RWPE1 (cell line): ENCODE data around the gene CASTOR2.

Experiments
- CTCF ChIA-PET: fragments of 350-600 bp; sonication (Branson Sonifier 250); formaldehyde crosslinking; extraction: SDS; loops from one replicate; lab custom pipeline; 2021; lab: Yijun Ruan, JAX
- POLR2A ChIA-PET: fragments of 400-600 bp; formaldehyde crosslinking; extraction: SDS; loops from one replicate; lab custom pipeline; 2020; ENCODE audit warnings: antibody characterized with exemption; ENCODE audit not compliant: low non-redundant PET; lab: Yijun Ruan, JAX
- DNase-seq: peaks from one replicate; pipeline ENCODE4 v3.0.0; 2012; ENCODE audit warnings: low spot score
- H3K27ac ChIP-seq: fragments of 450-650 bp; 2 replicates; pipeline ENCODE4 v1.5.1; 2017
- TF ChIP-seq, protein P1 (sequence below): fragments of 450-650 bp; conservative IDR thresholded peaks from 2 replicates; pipeline ENCODE4 v1.5.1; 2017; ENCODE audit warnings: low read depth, mild to moderate bottlenecking

Gene CASTOR2

DNA sequence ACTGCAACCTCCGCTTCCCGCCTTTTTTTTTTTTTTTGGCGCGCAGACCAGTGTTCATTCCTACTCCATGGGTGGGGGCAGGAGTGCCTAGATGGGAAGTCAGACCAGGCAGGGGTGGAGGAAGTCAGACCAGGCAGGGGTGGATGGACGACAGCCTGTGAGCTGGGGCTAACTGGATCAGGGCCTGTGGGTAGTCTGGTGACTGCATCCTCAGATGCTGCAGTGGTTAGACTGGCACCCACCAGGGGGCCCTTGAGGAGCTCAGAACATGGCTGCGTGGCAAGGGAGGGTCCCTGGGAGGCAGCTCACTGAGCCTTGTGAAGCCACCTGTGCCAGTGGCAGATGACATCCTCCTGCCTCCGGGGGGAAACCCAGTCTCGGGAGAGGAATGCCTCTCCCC lies 74.0 kb downstream of the CASTOR2 start:
- no peak for DNase-seq
- CTCF ChIA-PET: interaction anchor here (0.6 kb wide), 1 partner anchor 629 kb away, joined by 3 read pairs; no protein-coding TSS in a partner anchor

DNA sequence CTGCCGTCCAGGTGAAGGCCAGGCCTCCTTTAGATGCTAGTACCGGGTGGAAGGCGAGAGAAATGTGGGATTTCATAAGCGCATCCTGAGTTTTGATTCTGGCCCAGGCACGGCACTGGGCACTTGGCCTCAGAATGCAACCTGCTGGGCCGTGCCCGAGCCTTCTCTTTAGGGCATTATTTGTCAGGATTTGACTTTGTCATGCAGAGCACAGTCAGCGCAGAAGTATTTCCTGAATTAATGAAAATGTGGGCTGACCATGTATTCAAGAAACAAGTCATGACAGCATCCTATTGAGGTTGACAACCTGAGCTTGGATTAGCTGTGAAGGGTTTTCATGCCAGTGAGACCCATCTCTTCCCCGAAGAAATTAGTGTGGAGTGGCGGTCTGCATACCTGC lies 74.7 kb downstream of the CASTOR2 start:
- peak; percentile 88 for DNase-seq
- peak overlapping the region; percentile 86 for H3K27ac ChIP-seq
- TF ChIP-seq, protein P1, sequence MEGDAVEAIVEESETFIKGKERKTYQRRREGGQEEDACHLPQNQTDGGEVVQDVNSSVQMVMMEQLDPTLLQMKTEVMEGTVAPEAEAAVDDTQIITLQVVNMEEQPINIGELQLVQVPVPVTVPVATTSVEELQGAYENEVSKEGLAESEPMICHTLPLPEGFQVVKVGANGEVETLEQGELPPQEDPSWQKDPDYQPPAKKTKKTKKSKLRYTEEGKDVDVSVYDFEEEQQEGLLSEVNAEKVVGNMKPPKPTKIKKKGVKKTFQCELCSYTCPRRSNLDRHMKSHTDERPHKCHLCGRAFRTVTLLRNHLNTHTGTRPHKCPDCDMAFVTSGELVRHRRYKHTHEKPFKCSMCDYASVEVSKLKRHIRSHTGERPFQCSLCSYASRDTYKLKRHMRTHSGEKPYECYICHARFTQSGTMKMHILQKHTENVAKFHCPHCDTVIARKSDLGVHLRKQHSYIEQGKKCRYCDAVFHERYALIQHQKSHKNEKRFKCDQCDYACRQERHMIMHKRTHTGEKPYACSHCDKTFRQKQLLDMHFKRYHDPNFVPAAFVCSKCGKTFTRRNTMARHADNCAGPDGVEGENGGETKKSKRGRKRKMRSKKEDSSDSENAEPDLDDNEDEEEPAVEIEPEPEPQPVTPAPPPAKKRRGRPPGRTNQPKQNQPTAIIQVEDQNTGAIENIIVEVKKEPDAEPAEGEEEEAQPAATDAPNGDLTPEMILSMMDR: no peak
- CTCF ChIA-PET: interaction anchor here (0.5 kb wide), 1 partner anchor 52 kb away, joined by 3 read pairs; no protein-coding TSS in a partner anchor
- POLR2A ChIA-PET: interaction anchor here (0.6 kb wide), 1 partner anchor 9 kb away, joined by 5 read pairs; no protein-coding TSS in a partner anchor

More for the DNA sequence above, 74.0 kb downstream of the CASTOR2 start:
- POLR2A ChIA-PET: interaction anchor here (0.6 kb wide), 1 partner anchor 10 kb away, joined by 5 read pairs; no protein-coding TSS in a partner anchor
- H3K27ac ChIP-seq: peak overlapping the region; percentile 86
- TF ChIP-seq, protein P1: no peak

DNA sequence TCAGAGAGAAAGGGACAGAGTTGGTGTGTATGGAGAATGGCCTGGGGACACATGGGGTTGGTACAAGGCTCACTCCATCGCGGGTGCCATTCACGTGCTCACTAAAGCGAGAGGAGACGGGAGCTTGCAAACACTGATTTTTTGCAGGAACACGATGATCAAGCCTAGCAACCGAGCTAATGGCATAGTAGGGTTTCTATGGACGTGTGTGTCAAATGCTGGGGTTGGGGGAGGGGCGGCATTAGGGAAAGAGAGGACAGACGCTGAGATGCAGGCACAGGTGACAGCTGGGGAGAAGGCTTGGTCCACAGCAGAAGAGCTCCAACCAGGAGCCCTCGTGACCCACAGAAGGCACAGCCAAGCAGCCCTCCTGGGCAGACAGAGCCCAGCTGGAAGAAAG lies 75.2 kb downstream of the CASTOR2 start:
- peak overlapping the region; percentile 86 for H3K27ac ChIP-seq
- TF ChIP-seq, protein P1: no peak
- ChIA-PET CTCF (interaction anchor here (0.5 kb wide), 1 partner anchor 52 kb away, joined by 3 read pairs; no protein-coding TSS in a partner anchor), POLR2A (no interaction called here)
- DNase-seq: no peak

DNA sequence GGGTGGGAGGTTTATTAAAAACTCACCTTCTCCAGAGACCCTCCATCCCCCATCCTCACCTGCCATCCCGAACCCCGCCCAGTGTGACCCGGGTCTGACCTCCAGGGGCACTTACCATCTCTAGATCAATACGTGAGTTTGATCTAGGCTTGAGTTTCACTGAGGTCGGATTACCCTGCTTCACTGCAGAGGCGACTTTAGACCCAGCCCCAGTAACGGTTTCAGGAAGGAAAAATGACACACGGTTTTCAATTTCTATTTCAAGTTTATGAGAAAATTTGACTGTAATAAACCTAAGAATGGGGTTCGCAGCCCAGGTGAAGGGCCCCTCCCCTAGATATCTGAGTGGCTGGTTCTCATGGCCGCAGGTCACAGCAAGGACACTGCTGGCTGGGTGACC lies 76.0 kb downstream of the CASTOR2 start:
- POLR2A ChIA-PET: no interaction called here
- TF ChIP-seq, protein P1: no peak
- peak overlapping the region; percentile 86 for H3K27ac ChIP-seq
- no peak for DNase-seq
- CTCF ChIA-PET: no interaction called here

DNA sequence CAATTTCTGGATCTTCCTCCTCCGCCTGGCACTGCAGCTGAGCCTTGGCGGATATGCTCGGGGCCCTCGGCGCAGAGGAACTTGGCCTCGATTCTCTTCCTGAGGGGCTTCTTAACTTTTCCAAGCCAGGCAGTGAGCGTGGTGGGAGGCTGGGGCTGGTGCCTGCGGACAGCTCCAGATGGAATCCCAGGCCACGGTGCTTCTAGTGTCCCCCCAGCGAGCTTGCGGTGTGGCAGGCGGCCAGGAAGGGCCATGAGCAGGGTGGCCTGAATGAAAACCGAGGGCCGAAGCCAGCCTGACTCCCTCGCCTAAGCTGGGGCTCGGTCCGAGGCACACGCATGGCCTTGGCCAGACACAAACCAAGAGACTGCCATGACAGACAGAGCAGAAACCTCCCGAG lies 77.8 kb downstream of the CASTOR2 start:
- no peak for DNase-seq
- TF ChIP-seq, protein P1: no peak
- POLR2A ChIA-PET: no interaction called here
- peak overlapping the region; percentile 29 for H3K27ac ChIP-seq
- CTCF ChIA-PET: no interaction called here

DNA sequence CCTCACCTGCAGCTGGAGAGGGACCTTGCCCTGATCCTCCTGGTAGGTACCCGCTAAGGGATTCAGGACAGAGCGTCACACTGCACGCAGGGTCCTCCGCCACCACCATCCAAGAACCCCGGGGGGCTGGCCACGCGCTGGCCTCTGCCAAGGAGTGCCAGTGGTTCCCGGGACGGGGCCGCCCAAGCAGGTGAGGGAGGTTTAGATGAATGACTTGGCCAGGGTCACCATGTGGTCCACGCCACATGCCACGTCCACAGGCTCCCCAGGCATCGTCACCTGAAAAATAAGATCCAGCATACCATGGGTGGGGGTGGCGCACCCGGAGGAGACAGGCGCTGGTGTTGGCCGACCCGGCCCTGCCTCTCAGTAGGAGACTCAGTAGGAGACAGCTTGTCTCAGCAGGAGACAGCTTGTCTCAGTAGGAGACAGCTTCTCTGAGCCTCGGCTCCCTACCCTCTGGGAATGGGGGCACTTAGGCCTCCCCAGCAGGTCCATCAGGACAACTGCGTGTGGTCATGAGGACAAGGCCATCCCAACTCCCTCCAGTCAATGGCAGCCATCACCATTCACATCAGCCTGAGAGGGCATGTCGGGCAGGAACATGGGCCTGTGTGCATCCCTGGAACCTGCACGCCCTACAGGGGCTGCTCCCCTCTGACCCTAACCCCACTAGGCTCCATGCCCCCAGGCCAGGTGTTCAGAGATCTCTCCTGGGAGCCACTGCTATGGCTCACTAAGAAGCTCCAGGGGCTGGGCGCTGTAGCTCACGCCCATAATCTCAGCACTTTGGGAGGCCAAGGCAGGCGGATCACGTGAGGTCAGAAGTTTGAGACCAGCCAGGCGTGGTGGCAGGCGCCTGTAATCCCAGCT lies 78.6 kb downstream of the CASTOR2 start:
- DNase-seq: no peak
- ChIA-PET CTCF (interaction anchor here (0.6 kb wide), 1 partner anchor 8 kb away, joined by 3 read pairs; no protein-coding TSS in a partner anchor), POLR2A (interaction anchor here (0.5 kb wide), 1 partner anchor 1512 kb away, joined by 4 read pairs; no protein-coding TSS in a partner anchor)
- H3K27ac ChIP-seq: peak overlapping the region; percentile 29
- TF ChIP-seq, protein P1: no peak
